Measurements from ENCODE around the gene TCEANC2.

- TF ChIP-seq, protein P1, sequence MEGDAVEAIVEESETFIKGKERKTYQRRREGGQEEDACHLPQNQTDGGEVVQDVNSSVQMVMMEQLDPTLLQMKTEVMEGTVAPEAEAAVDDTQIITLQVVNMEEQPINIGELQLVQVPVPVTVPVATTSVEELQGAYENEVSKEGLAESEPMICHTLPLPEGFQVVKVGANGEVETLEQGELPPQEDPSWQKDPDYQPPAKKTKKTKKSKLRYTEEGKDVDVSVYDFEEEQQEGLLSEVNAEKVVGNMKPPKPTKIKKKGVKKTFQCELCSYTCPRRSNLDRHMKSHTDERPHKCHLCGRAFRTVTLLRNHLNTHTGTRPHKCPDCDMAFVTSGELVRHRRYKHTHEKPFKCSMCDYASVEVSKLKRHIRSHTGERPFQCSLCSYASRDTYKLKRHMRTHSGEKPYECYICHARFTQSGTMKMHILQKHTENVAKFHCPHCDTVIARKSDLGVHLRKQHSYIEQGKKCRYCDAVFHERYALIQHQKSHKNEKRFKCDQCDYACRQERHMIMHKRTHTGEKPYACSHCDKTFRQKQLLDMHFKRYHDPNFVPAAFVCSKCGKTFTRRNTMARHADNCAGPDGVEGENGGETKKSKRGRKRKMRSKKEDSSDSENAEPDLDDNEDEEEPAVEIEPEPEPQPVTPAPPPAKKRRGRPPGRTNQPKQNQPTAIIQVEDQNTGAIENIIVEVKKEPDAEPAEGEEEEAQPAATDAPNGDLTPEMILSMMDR (IDR thresholded peaks at IDR 0.05; ENCODE audit: low read depth, low read length, poor library complexity, severe bottlenecking), result no peak
- TF ChIP-seq EZH2phosphoT487 (IDR thresholded peaks at IDR 0.05; ENCODE audit: borderline replicate concordance, low read length), result no peak
These were observed 38.3 kb downstream of the TCEANC2 start for GRCh38 chr1:54091666-54092065.

All from DOHH2 (cell line).